ENCODE data around the gene CAPNS2.
"Not testable (repeated sequence)": the region's sequence is repeated elsewhere in the genome, so short reads cannot be mapped to it uniquely, and the experiment has no call there.

Gene CAPNS2

DNA sequence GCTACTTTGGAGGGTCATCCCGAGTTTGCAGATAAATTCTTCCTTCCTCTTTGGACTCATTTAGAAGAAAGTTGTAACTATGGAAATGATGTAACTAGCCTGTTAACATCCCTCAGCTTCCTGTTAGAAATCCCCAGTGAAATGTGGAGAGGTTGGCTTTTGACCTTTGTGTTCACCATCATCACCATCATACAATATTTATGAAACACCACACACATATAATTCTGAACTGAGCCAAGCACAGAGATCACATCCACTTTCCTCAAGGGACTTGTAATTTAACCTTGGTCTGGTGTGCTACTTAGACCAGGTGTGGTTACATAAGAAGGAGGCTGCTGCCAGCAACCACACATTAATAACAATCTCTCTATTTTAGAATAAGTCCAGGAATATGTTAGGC, 2.5 kb downstream of the CAPNS2 start:
- DNase-seq, result no peak

DNA sequence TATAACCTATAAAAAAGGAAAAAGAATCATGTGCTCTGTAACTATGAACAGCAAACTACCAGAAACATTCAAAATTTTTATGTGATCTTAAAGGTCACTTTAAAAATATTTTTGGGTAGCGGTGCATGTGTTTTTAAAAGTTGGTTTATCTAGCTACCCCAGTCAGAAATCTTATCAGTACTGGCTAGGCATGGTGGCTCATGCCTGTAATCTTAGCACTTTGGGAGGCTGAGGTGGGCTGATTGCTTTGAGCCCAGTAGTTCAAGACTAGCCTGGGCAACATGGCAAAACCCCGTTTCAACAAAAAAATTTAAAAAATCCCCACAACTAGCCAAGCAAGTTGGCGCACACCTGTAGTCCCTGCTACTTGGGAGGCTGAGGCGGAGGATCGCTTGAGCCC, 3.7 kb downstream of the CAPNS2 start:
- DNase-seq, result no peak

DNA sequence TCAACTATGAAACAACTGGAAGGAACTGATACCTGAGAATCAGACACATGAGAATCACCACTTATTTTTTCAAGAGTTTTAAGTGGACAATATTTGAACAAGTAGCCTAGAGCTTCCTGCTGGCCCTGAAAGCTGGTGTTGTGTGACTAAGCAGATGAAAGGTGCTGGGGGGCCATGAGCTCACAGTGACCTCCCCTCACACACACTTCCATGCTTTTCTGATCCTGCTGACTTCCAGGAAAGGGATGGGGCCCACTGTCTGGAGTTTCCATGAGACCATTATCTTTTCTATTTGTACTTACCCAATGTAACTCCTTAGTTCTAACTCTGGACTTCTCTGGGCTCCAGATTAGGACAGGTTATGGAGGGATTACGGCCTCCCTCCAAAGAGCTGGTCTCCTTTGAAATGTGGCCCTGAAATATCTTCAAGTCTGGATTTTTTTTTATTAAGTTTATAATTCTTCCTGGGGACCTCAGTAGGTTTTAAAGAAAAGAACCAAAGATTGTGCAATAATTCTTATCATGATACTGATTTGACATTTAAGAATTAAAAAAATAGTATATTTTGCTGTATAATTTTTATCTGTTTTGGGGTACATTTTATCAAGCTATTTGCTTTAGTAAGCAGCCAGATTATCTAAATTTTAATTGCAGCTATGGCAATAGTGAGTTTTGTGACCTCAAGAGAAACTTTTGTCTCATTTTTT, 4.9 kb downstream of the CAPNS2 start:
- DNase-seq, result no peak

DNA sequence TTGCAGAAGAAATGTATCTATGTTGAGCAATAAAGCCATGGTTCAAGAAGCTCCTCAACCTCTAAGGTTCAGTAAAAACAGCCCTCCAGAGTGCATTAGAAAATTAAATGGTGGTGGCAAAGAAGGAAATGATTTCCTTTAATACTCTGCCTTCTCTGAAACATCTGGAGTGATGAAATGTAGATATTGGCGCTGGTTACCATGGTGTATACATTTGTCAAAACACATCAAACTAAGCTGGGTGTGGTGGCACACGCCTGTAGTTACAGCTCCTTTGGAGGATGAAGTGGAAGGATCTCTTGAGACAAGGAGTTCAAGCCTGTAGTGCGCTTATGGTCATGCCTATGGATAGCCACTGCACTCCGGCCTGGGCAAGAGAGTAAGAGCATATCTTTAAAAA, 6.0 kb downstream of the CAPNS2 start:
- no peak for DNase-seq

DNA sequence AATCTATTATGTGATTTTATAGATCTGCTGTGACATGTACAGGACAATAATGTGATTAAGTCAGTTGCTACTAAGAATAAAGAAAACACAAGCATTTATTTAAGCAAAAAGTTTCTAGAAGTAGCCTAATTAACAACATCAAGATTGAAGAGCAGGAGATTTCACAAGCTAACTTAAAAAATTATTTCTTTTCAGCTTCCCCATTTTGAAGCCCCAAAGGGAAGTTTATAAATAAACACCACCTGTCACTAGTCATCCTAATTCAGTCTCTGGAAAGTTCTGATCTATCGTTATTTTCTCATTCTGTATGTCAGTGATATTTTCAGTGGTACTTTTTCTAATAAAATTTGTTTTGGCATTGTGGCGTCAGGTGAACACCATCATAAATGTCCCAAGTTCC, 8.3 kb downstream of the CAPNS2 start:
- no peak for DNase-seq

DNA sequence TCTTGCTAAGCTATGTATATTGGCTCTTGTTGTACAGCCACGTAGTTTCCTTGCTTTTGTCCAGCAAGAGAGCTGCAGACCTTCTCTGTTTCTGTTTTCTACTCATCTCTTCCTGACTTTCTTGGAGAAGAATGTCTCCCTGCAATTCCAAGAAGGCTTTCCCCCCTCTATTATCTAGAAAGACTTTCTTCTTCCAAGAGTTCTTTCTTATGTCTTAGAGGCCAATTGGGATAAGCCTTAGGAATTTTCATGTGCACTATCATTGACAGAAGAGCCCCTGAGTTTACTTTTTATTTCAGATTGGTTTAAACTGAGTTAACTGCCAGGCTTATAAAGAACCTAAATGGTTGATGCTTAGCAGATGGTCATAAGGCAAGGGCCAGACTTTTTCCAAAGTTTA, 9.0 kb downstream of the CAPNS2 start:
- no peak for DNase-seq

DNA sequence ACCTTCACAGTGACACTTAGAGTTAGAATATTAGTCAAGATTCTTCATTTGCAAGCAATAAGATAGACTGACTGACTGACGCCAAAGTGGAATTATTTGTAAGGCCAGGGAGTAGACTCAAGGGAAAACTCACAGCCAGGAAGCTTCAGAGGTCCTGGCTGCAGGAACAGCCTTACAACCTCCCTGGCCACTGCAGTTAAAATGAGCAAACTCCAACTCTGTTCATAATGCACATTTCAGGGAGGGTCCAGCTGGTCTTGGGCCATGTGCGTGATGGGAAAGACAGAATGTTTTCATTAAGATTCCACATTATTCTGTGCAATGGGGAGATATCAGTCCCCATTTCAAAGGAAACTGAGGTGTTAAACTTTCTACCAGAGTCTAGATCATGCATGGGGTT, 9.9 kb downstream of the CAPNS2 start:
- DNase-seq, result no peak

DNA sequence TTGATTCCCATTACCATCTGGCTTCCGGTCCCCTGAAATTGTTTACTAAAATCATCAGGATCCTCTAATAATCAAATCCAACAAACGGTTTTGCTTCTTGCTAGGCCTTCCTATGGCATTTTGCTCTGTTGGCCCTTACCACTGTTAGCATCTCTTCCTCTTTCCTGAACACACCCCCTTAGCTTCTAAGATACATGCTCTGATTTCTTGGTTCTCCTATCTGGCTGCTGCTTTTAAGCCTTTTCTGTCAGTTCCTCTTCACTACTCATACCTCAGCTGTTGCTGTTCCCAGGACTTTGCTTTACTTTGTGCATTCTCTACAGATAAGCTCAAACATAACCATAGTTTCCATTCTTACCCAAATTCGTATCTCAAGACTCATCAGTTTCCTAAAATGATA, 11.4 kb downstream of the CAPNS2 start:
- no peak for DNase-seq

DNA sequence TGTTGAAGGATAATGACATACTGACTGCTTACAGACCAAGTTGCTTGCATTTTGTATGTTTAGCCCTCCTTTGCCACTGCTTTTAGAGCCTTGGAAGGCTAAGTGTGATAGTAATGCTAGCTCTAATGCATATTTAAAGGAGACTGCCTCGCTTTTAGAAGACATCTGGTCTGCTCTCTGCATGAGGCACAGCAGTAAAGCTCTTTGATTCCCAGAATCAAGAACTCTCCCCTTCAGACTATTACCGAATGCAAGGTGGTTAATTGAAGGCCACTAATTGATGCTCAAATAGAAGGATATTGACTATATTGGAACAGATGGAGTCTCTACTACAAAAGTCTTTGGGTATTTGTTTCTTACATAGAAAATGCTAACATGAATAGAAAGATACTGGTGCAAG, 19.1 kb downstream of the CAPNS2 start:
- no peak for DNase-seq

DNA sequence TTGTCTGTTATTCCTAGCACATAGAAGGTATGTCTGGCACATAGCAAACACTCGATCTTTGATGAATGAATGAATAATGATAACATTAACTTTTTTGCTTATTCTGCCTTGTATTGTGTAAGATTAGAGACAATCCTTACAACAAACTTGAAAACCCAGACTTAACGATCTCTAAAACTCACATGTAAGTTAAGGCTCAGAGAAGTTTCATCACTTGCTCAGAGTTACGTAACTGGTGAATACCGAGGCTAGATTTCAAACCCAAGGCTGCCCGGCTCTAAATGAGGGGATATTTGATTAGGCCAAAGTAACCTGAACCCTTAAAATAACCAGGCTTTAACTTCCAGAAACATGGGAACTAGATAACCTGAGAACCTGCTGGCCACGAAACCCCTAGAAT, 22.3 kb downstream of the CAPNS2 start:
- DNase-seq, result no peak

DNA sequence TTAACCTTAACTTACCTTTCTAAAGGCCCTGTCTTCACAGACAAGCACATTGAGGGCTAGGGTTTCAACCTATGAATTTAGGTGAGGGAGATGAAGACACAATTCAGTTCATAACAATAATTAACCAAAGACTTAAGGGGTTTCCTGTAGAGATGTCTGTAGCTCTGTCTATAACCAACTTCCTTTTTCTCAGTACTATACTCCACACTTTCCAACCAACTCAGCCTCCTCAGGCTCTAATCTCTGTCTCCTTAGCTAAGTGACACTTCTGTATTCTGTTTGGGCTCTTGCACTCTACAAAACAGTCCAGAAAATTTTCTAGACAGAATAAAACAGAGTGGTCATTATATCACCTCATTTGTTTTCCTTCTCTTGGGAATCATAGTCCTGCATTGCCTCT, 25.8 kb downstream of the CAPNS2 start:
- DNase-seq, result no peak

DNA sequence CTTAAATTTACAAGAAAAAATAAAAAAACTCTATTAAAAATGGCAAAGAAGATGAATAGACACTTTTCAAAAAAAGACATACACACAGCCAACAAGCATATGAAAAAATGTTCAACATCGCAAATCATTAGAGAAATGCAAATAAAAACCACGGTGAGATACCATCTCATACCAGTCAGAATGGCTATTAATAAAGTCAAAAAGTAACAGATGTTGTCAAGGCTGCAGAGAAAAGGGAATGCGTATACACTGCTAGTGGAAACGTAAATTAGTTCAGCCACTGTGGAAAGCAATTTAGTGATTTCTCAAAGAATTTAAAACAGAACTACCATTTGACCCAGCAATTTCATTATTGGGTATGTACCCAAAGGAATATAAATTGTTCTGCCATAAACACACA, 31.4 kb downstream of the CAPNS2 start:
- DNase-seq, result no peak

DNA sequence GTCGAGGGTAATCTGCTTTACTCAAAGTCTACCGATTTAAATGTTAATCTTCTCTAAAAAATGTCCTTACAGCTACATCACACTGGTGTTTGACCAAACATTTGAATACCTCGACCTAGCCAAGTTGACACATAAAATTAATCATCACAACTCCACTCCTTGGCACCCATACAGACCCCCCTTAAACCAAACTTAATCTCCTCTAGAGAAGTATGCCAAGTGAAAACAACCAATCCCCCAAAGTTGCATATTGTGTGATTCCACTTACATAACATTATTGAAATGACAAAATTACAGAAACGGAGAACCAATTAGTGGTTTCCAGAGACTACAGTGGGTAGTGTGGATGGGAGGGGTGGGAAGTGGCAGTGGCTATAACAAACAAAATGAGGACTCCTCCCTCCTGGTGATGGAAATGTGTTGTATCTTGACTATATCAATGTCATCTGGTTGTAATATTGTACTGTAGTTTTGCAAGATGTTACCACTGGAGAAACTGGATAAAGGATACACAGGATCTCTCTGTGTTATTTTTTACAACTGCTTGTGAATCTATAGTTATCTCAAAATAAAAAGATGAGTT, 39.4 kb downstream of the CAPNS2 start:
- DNase-seq, result no peak

DNA sequence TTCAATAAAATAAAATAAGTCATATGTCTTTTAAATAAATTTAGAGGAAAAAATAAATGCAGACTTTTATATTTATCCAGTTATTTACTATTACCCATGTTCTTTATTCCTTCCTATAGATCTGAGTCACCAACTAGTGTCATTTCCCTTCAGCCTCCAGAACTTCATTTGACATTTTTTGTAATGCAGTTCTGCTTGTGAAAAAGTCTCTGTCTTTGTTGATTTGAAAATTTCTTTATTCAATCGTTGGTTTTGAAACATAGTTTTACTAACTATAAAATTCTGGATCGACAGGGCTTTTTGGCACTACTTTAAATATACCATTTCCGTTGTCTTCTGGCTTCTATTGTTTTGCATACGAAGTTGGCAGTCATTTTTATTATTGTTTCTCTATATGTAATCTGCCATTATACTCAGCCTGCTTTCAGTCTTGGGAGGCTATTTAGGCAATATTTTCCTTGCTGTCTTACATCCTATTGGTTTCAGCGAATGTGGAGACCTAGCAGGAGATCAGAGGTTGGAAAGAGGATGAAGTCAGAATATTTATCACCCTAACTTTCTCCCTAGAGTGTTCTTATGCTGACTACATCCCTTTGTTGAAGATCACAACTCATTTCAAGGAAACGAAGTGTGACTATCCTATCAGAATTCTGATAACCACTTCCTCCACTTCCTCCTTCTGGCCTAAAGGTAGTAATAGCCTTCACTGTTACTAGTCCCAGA, 47.3 kb downstream of the CAPNS2 start:
- no peak for DNase-seq

DNA sequence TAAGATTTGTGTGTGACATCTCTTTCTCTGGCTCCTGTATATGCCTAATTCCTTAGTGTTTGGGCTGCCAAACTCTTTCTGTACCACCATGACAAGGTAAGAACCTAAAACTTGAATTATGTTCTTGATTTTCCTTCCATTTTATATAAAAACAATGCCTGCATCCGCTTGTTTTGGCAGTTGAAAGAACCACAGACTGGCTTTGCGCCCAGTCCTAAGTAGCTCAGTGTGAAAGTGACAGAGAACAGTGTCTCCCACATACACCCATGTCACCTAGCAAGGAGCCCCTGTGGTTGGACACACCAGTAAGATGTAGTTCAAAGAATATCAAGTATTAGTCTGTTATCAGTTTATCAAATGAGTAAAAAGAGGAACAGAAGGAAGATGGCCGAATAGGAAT, 48.6 kb downstream of the CAPNS2 start:
- DNase-seq, result no peak

DNA sequence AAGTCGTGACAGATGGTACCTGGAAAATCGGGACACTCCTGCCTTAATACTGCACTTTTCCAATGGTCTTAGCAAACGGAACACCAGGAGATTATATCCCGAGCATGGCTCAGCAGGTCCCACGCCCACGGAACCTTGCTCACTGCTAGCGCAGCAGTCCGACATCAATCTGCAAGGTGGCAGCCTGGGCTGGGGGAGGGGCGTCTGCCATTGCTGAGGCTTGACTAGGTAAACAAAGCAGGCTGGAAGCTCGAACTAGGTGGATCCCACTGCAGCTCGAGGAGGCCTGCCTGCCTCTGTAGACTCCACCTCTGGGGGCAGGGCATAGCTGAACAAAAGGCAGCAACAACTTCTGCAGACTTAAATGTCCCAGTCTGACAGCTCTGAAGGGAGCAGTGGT, 49.2 kb downstream of the CAPNS2 start:
- DNase-seq, result not testable (repeated sequence)
